SK-N-SH treated with all-trans-retinoic acid at 6 μM for 48 hours (cell line): Measurements from ENCODE around the gene GADD45B.

ENCODE experiments used
- ATAC-seq: fragments of 200-7000 bp; cut with Tn5 transposase; 3 replicates; pipeline ENCODE4 v1.9.1; 2020; ENCODE audit warnings: mild to moderate bottlenecking, moderate library complexity
- ARNTL ChIP-seq: fragments of 450-650 bp; formaldehyde crosslinking; IDR thresholded peaks from 2 replicates; pipeline ENCODE4 v1.5.0; 2020; ENCODE audit warnings: low read depth, mild to moderate bottlenecking, moderate library complexity, borderline replicate concordance
- BACH2 ChIP-seq: fragments of 250-450 bp; sonication (Bioruptor Pico); IDR thresholded peaks from 2 replicates; pipeline ENCODE4 v1.9.0; 2021; ENCODE audit warnings: mild to moderate bottlenecking, borderline replicate concordance
- CREB5 ChIP-seq: fragments of 250-450 bp; sonication (Bioruptor Pico); IDR thresholded peaks from 2 replicates; pipeline ENCODE4 v1.5.1; 2020; ENCODE audit warnings: low read depth, mild to moderate bottlenecking, moderate library complexity
- CSRNP3 ChIP-seq: fragments of 250-450 bp; sonication (Bioruptor Pico); IDR thresholded peaks from 2 replicates; pipeline ENCODE4 v1.5.1; 2021; ENCODE audit warnings: mild to moderate bottlenecking, moderate library complexity
- ESRRG ChIP-seq: fragments of 250-450 bp; sonication (Bioruptor Pico); IDR thresholded peaks from 2 replicates; pipeline ENCODE4 v1.6.1; 2021; ENCODE audit warnings: mild to moderate bottlenecking
- GLIS3 ChIP-seq: fragments of 250-450 bp; sonication (Bioruptor Pico); IDR thresholded peaks from 2 replicates; pipeline ENCODE4 v1.5.0; 2020; ENCODE audit warnings: mild to moderate bottlenecking, moderate library complexity
- ISL1 ChIP-seq: fragments of 250-450 bp; sonication (Bioruptor Pico); IDR thresholded peaks from 2 replicates; pipeline ENCODE4 v2.1.2; 2022; ENCODE audit warnings: mild to moderate bottlenecking, moderate library complexity
- OSR1 ChIP-seq: fragments of 250-450 bp; sonication (Bioruptor Pico); IDR thresholded peaks from 2 replicates; pipeline ENCODE4 v1.8.0; 2022; ENCODE audit warnings: moderate library complexity, mild to moderate bottlenecking, inconsistent platforms
- PATZ1 ChIP-seq: fragments of 250-450 bp; sonication (Bioruptor Pico); IDR thresholded peaks from 2 replicates; pipeline ENCODE4 v1.8.0; 2020; ENCODE audit warnings: mild to moderate bottlenecking, moderate library complexity, borderline replicate concordance
- POU6F1 ChIP-seq: fragments of 250-450 bp; sonication (Bioruptor Pico); IDR thresholded peaks from 2 replicates; pipeline ENCODE4 v1.8.0; 2021; ENCODE audit warnings: low read depth, mild to moderate bottlenecking, moderate library complexity, borderline replicate concordance
- PPARA ChIP-seq: fragments of 250-450 bp; sonication (Bioruptor Pico); IDR thresholded peaks from 2 replicates; pipeline ENCODE4 v1.5.0; 2020; ENCODE audit warnings: mild to moderate bottlenecking, borderline replicate concordance
- RARB ChIP-seq: fragments of 250-450 bp; sonication (Bioruptor Pico); IDR thresholded peaks from 2 replicates; pipeline ENCODE4 v1.8.0; 2021; ENCODE audit warnings: mild to moderate bottlenecking, moderate library complexity
- SNAI2 ChIP-seq: fragments of 250-450 bp; sonication (Bioruptor Pico); IDR thresholded peaks from 2 replicates; pipeline ENCODE4 v1.5.0; 2020; ENCODE audit warnings: mild to moderate bottlenecking, moderate library complexity
- TCF4 ChIP-seq: fragments of 250-450 bp; sonication (Bioruptor Pico); IDR thresholded peaks from 2 replicates; pipeline ENCODE4 v1.8.0; 2021; ENCODE audit warnings: mild to moderate bottlenecking, moderate library complexity, borderline replicate concordance
- TOX ChIP-seq: fragments of 250-450 bp; sonication (Bioruptor Pico); IDR thresholded peaks from 2 replicates; pipeline ENCODE4 v1.8.0; 2021; ENCODE audit warnings: mild to moderate bottlenecking, moderate library complexity, borderline replicate concordance
- TSHZ2 ChIP-seq: fragments of 250-450 bp; sonication (Bioruptor Pico); IDR thresholded peaks from 2 replicates; pipeline ENCODE4 v1.5.0; 2020; ENCODE audit warnings: mild to moderate bottlenecking, moderate library complexity
- ZC3H10 ChIP-seq: fragments of 250-450 bp; sonication (Bioruptor Pico); IDR thresholded peaks from 2 replicates; pipeline ENCODE4 v1.5.1; 2021; ENCODE audit warnings: mild to moderate bottlenecking, moderate library complexity
- ZFP3 ChIP-seq: fragments of 250-450 bp; sonication (Bioruptor Pico); IDR thresholded peaks from 2 replicates; pipeline ENCODE4 v1.5.0; 2020; ENCODE audit warnings: mild to moderate bottlenecking, moderate library complexity
- ZFP30 ChIP-seq: fragments of 450-650 bp; formaldehyde crosslinking; IDR thresholded peaks from 2 replicates; pipeline ENCODE4 v1.5.0; 2022; ENCODE audit warnings: mild to moderate bottlenecking, moderate library complexity
- ZNF565 ChIP-seq: fragments of 450-650 bp; formaldehyde crosslinking; conservative IDR thresholded peaks from 2 replicates; pipeline ENCODE4 v1.5.0; 2020; ENCODE audit warnings: low read depth, mild to moderate bottlenecking, moderate library complexity
- ZNF70 ChIP-seq: fragments of 450-650 bp; formaldehyde crosslinking; IDR thresholded peaks from 2 replicates; pipeline ENCODE4 v1.5.0; 2020; ENCODE audit warnings: mild to moderate bottlenecking, moderate library complexity

The GADD45B gene

GRCh38 chr19:2485428-2485827 lies 9.5 kb downstream of the GADD45B start (continued):
- TF ChIP-seq TSHZ2, result no peak
- TF ChIP-seq ZFP30 (CRISPR knock-in tag), result no peak

- no peak for ATAC-seq
- TF ChIP-seq ZNF70 (CRISPR knock-in tag) (no peak), POU6F1 (CRISPR knock-in tag) (no peak), SNAI2 (CRISPR knock-in tag) (no peak), OSR1 (CRISPR knock-in tag) (no peak), PPARA (CRISPR knock-in tag) (no peak)
These were observed 11.2 kb downstream of the GADD45B start for GRCh38 chr19:2487090-2487489.

GRCh38 chr19:2487842-2488241 lies 11.9 kb downstream of the GADD45B start:
- TF ChIP-seq CSRNP3 (no peak), ZNF565 (CRISPR knock-in tag) (no peak), TSHZ2 (no peak), PPARA (CRISPR knock-in tag) (no peak), GLIS3 (no peak), ZNF70 (CRISPR knock-in tag) (no peak), TOX (CRISPR knock-in tag) (no peak), TCF4 (CRISPR knock-in tag) (no peak), ISL1 (CRISPR knock-in tag) (no peak), POU6F1 (CRISPR knock-in tag) (no peak), ARNTL (CRISPR knock-in tag) (no peak), ZC3H10 (CRISPR knock-in tag) (no peak), ZFP3 (CRISPR knock-in tag) (no peak), PATZ1 (CRISPR knock-in tag) (no peak), ESRRG (no peak), SNAI2 (CRISPR knock-in tag) (no peak), BACH2 (no peak), CREB5 (CRISPR knock-in tag) (no peak), RARB (CRISPR knock-in tag) (no peak)
- TF ChIP-seq, all 23 proteins: peak for 0
- ATAC-seq, result peak; percentile 4; the same call in 2 of the 3 replicates
